ENCODE results near the gene EIF4A3. TPM values are rescaled to one million over a fixed set of nuclear protein-coding genes. Genes with fewer than 3 reads are reported as not detected.

EIF4A3 gene
- total and polyA plus RNA-seq, 4 donors = 29.0 to 35.1 (median 33.4) TPM

GRCh38 chr17:80137131-80137530, 9.8 kb downstream of the EIF4A3 start:
- H3K4me1 ChIP-seq (ENCODE audit: control insufficient read depth in 4 of 4, insufficient read depth in 4 of 4, low read length in 3 of 4) = no peaks in the 10 kb centered on the region
- no peaks in the 10 kb centered on the region for H3K27me3 ChIP-seq (ENCODE audit: control insufficient read depth in 4 of 4, insufficient read depth in 4 of 4, low read length in 3 of 4)
- H3K27ac ChIP-seq (ENCODE audit: low read depth in 1 of 2, low read length in 2 of 2) = no peak overlapping the region
- no peak overlapping the region for H3K4me3 ChIP-seq (ENCODE audit: low read depth in 1 of 3, low read length in 3 of 3)
- WGBS = 97% methylated on average over 9 of the region's 9 CpGs
- H3K36me3 ChIP-seq (ENCODE audit: control insufficient read depth in 4 of 4, insufficient read depth in 3 of 4, low read depth in 1 of 4, low read length in 3 of 4) = peaks cover 18 to 82% (median 70%) of the 10 kb centered on the region in 4 donors
- DNase-seq (ENCODE audit: low spot score) = no peak
- H3K9ac ChIP-seq (ENCODE audit: low read depth in 1 of 2, low read length in 2 of 2) = no peak overlapping the region
- H3K9me3 ChIP-seq (ENCODE audit: control insufficient read depth in 4 of 4, low read length in 3 of 4) = no peaks in the 10 kb centered on the region
- TF ChIP-seq FOXA1 (IDR thresholded peaks at IDR 0.05) = no peak
- TF ChIP-seq GABPA (IDR thresholded peaks at IDR 0.05 in 1 of 2, conservative IDR thresholded peaks at IDR 0.05 in 1 of 2) = no peak
- no peak for TF ChIP-seq JUND (IDR thresholded peaks at IDR 0.05)
- TF ChIP-seq REST (IDR thresholded peaks at IDR 0.05) = no peak
- no peak for TF ChIP-seq RAD21 (IDR thresholded peaks at IDR 0.05)
- TF ChIP-seq, protein P1, sequence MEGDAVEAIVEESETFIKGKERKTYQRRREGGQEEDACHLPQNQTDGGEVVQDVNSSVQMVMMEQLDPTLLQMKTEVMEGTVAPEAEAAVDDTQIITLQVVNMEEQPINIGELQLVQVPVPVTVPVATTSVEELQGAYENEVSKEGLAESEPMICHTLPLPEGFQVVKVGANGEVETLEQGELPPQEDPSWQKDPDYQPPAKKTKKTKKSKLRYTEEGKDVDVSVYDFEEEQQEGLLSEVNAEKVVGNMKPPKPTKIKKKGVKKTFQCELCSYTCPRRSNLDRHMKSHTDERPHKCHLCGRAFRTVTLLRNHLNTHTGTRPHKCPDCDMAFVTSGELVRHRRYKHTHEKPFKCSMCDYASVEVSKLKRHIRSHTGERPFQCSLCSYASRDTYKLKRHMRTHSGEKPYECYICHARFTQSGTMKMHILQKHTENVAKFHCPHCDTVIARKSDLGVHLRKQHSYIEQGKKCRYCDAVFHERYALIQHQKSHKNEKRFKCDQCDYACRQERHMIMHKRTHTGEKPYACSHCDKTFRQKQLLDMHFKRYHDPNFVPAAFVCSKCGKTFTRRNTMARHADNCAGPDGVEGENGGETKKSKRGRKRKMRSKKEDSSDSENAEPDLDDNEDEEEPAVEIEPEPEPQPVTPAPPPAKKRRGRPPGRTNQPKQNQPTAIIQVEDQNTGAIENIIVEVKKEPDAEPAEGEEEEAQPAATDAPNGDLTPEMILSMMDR (IDR thresholded peaks at IDR 0.05; ENCODE audit: low read depth, low read length, missing input control) = no peak

DNA sequence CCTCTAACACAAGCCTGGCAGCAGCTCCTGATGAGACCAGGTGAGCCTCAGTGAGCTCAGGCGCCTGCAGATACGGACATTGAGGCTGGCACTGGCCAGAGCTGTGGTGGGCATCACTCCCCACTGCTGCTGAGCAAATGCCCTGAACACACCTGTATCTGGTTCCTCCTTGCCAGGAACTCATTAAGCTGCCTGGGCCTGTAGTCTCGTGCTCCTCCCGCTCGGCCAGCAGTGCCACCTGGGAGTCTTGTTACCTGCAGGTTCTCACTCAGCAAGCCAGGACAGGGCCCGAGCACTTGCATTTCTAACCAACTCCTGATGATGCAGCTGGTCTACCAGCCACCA, 13.3 kb downstream of the EIF4A3 start:
- Histone ChIP-seq H3K27me3 (ENCODE audit: control insufficient read depth in 4 of 4, insufficient read depth in 4 of 4, low read length in 3 of 4) (no peaks in the 10 kb centered on the region), H3K9ac (ENCODE audit: low read depth in 1 of 2, low read length in 2 of 2) (no peak overlapping the region), H3K36me3 (ENCODE audit: control insufficient read depth in 4 of 4, insufficient read depth in 3 of 4, low read depth in 1 of 4, low read length in 3 of 4) (peaks cover 7 to 51% (median 46%) of the 10 kb centered on the region in 4 donors), H3K27ac (ENCODE audit: low read depth in 1 of 2, low read length in 2 of 2) (no peak overlapping the region), H3K4me3 (ENCODE audit: low read depth in 1 of 3, low read length in 3 of 3) (no peak overlapping the region), H3K4me1 (ENCODE audit: control insufficient read depth in 4 of 4, insufficient read depth in 4 of 4, low read length in 3 of 4) (peaks cover 0 to 17% (median 15%) of the 10 kb centered on the region in 4 donors), H3K9me3 (ENCODE audit: control insufficient read depth in 4 of 4, low read length in 3 of 4) (no peaks in the 10 kb centered on the region)
- no peak for TF ChIP-seq SP1 (IDR thresholded peaks at IDR 0.05)
- no peak for TF ChIP-seq HNF4G (IDR thresholded peaks at IDR 0.05)
- TF ChIP-seq FOXA1 (IDR thresholded peaks at IDR 0.05) = no peak
- no peak for TF ChIP-seq HNF4A (conservative IDR thresholded peaks at IDR 0.05)
- no peak for TF ChIP-seq GABPA (IDR thresholded peaks at IDR 0.05 in 1 of 2, conservative IDR thresholded peaks at IDR 0.05 in 1 of 2)
- TF ChIP-seq, protein P2, sequence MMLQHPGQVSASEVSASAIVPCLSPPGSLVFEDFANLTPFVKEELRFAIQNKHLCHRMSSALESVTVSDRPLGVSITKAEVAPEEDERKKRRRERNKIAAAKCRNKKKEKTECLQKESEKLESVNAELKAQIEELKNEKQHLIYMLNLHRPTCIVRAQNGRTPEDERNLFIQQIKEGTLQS (IDR thresholded peaks at IDR 0.05) = no peak
- TF ChIP-seq NR2F2 (IDR thresholded peaks at IDR 0.05) = no peak
- no peak for TF ChIP-seq EGR1 (IDR thresholded peaks at IDR 0.05; ENCODE audit: low read depth in 2 of 2)
- DNase-seq (ENCODE audit: low spot score) = no peak
- 96% methylated on average over 6 of the region's 6 CpGs for WGBS

Data from liver (tissue), 9 donors.